Activated B cell treated with CpG ODN at 0.5 μM for 24 hours (primary cell): Measurements from ENCODE around the gene E4F1. TPM values are rescaled to one million over a fixed set of nuclear protein-coding genes. Genes with fewer than 3 reads are reported as not detected.
"Not testable (repeated sequence)": the region's sequence is repeated elsewhere in the genome, so short reads cannot be mapped to it uniquely, and the experiment has no call there.

ENCODE experiments used
- ATAC-seq: fragments of 200-7000 bp; cut with Tn5 transposase; one replicate; pipeline ENCODE4 v1.10.0; 2021; ENCODE audit warnings: low read depth, mild to moderate bottlenecking, moderate library complexity
- CTCF ChIA-PET: fragments of 350-600 bp; sonication (Branson Sonifier 250); formaldehyde crosslinking; loops from one replicate; lab custom pipeline; 2021; ENCODE audit warnings: antibody characterized with exemption; lab: Charles Lee
- POLR2A ChIA-PET: fragments of 350-600 bp; sonication (Branson Sonifier 250); formaldehyde crosslinking; loops from one replicate; lab custom pipeline; 2021; ENCODE audit warnings: antibody characterized with exemption; lab: Charles Lee
- DNase-seq: peaks from one replicate; pipeline ENCODE4 v3.0.0; 2022
- H3K27ac Mint-ChIP-seq: one replicate; pipeline ENCODE4 v1.8.0; 2020; ENCODE audit warnings: mixed read lengths
- H3K27me3 Mint-ChIP-seq: one replicate; pipeline ENCODE4 v1.8.0; 2021; ENCODE audit warnings: mixed read lengths
- H3K36me3 Mint-ChIP-seq: one replicate; pipeline ENCODE4 v1.8.0; 2021; ENCODE audit warnings: low read depth, mixed read lengths
- H3K4me1 Mint-ChIP-seq: one replicate; pipeline ENCODE4 v1.8.0; 2021; ENCODE audit warnings: mixed read lengths
- H3K4me3 Mint-ChIP-seq: one replicate; pipeline ENCODE4 v1.8.0; 2020; ENCODE audit warnings: mild to moderate bottlenecking, mixed read lengths
- H3K9me3 Mint-ChIP-seq: one replicate; pipeline ENCODE4 v1.8.0; 2020; ENCODE audit warnings: mixed read lengths
- CTCF ChIP-seq: fragments of 200-600 bp; IDR thresholded peaks from one replicate; pipeline ENCODE4 v1.8.0; 2022; ENCODE audit warnings: antibody characterized with exemption, mild to moderate bottlenecking
- intact Hi-C: fragments of 100-400 bp; cut with micrococcal nuclease; formaldehyde crosslinking; loops from one replicate; pipeline ENCODE4 v1.15.1; 2024
- total RNA-seq: library from RNA; stranded (reverse); gene quantifications from 2 replicates; pipeline ENCODE4 v1.2.3, GENCODE V29; 2022

The E4F1 gene
- total RNA-seq, 1 donor from 2014 or later: 29.9 TPM

- POLR2A ChIA-PET: interaction anchor here (1.4 kb wide), 1 partner anchor 45 kb away, joined by 4 read pairs; the partner anchor contains the start of gene TRAF7
- intact Hi-C loops: no loop called here
Observed at GRCh38 chr16:2200313-2200712, 23.1 kb upstream of the E4F1 start.

GRCh38 chr16:2203119-2203688 lies 20.2 kb upstream of the E4F1 start:
- H3K9me3 Mint-ChIP-seq, DNase-seq, ATAC-seq, intact Hi-C loops, H3K27ac Mint-ChIP-seq, H3K4me3 Mint-ChIP-seq, H3K27me3 Mint-ChIP-seq: not testable (repeated sequence)
- CTCF ChIA-PET: interaction anchor here (0.7 kb wide), 1 partner anchor 48 kb away, joined by 3 read pairs; the partner anchor contains the start of gene ECI1
- POLR2A ChIA-PET: interaction anchor here (0.6 to 5.8 kb wide), 3 partner anchors 12 to 49 kb away, joined by 3 to 62 read pairs (median 38); partner anchors contain the start of genes PGP and TRAF7
- H3K4me1 Mint-ChIP-seq: peaks cover 19% of the 10 kb centered on the region
- peaks cover 17% of the 10 kb centered on the region for H3K36me3 Mint-ChIP-seq

More at GRCh38 chr16:2200313-2200712, 23.1 kb upstream of the E4F1 start:
- peaks cover 12% of the 10 kb centered on the region for H3K27me3 Mint-ChIP-seq
- DNase-seq (no peak), ATAC-seq (no peak)
- H3K4me3 Mint-ChIP-seq: no peak overlapping the region
- H3K36me3 Mint-ChIP-seq: no peaks in the 10 kb centered on the region
- H3K4me1 Mint-ChIP-seq: peaks cover 8% of the 10 kb centered on the region
- TF ChIP-seq CTCF: no peak
- H3K27ac Mint-ChIP-seq: no peak overlapping the region
- CTCF ChIA-PET: no interaction called here
- no peaks in the 10 kb centered on the region for H3K9me3 Mint-ChIP-seq

- Mint-ChIP-seq H3K36me3 (peaks cover 24% of the 10 kb centered on the region), H3K27ac (peak overlapping the region; percentile 80), H3K27me3 (peaks cover 2% of the 10 kb centered on the region), H3K4me3 (peak overlapping the region; percentile 84), H3K9me3 (no peaks in the 10 kb centered on the region), H3K4me1 (peaks cover 19% of the 10 kb centered on the region)
- POLR2A ChIA-PET: interaction anchor here (0.7 to 5.8 kb wide), 11 partner anchors 11 to 403 kb away, joined by 3 to 62 read pairs (median 5); partner anchors contain the start of genes ECI1, NTHL1, PGP and RPS2
- no peak for DNase-seq
- intact Hi-C loops: loop anchor here (1.0 to 5.0 kb wide), 4 partner anchors 11 to 197 kb away; partner anchors contain the start of genes E4F1, NTHL1, TSC2 and ZNF598
- ATAC-seq: no peak
- TF ChIP-seq CTCF: no peak
- CTCF ChIA-PET: interaction anchor here (0.9 kb wide), 1 partner anchor 8 kb away, joined by 3 read pairs; the partner anchor contains the start of gene CASKIN1
Observed at GRCh38 chr16:2204416-2205103, 18.8 kb upstream of the E4F1 start.

- intact Hi-C loops: loop anchor here (1.0 to 5.0 kb wide), 4 partner anchors 10 to 198 kb away; partner anchors contain the start of genes E4F1, NTHL1, TSC2 and ZNF598
- peaks cover 19% of the 10 kb centered on the region for H3K4me1 Mint-ChIP-seq
- DNase-seq: peak; percentile 99
- ChIA-PET CTCF (interaction anchor here (0.9 to 1.0 kb wide), 2 partner anchors 9 to 46 kb away, joined by 3 read pairs; partner anchors contain the start of genes CASKIN1 and ECI1), POLR2A (interaction anchor here (0.9 to 5.8 kb wide), 11 partner anchors 10 to 247 kb away, joined by 3 to 62 read pairs (median 4); partner anchors contain the start of genes ECI1, NPW, NTHL1 and PGP)
- TF ChIP-seq CTCF: no peak
- ATAC-seq: peak; percentile 90
- H3K27me3 Mint-ChIP-seq: no peaks in the 10 kb centered on the region
- H3K4me3 Mint-ChIP-seq: peak within 1 kb of the TSS; percentile 84
- H3K9me3 Mint-ChIP-seq: no peaks in the 10 kb centered on the region
- peaks cover 26% of the 10 kb centered on the region for H3K36me3 Mint-ChIP-seq
- H3K27ac Mint-ChIP-seq: peak within 1 kb of the TSS; percentile 86
Observed at GRCh38 chr16:2205104-2205966, 18.1 kb upstream of the E4F1 start, which contains the start of gene MLST8. MLST8 (plus strand) TSS chr16:2205454; CDS start chr16:2206086, 632 bp downstream.

GRCh38 chr16:2205967-2206313 lies 17.5 kb upstream of the E4F1 start:
- H3K36me3 Mint-ChIP-seq: peaks cover 27% of the 10 kb centered on the region
- H3K27ac Mint-ChIP-seq: peak overlapping the region; percentile 63
- POLR2A ChIA-PET: interaction anchor here (1.0 to 5.8 kb wide), 10 partner anchors 9 to 248 kb away, joined by 3 to 62 read pairs (median 4); partner anchors contain the start of genes ECI1, NPW, NTHL1 and PGP
- H3K9me3 Mint-ChIP-seq: no peaks in the 10 kb centered on the region
- H3K4me1 Mint-ChIP-seq: peaks cover 19% of the 10 kb centered on the region
- no peaks in the 10 kb centered on the region for H3K27me3 Mint-ChIP-seq
- CTCF ChIA-PET: interaction anchor here (1.0 kb wide), 1 partner anchor 46 kb away, joined by 3 read pairs; the partner anchor contains the start of gene ECI1
- TF ChIP-seq CTCF: no peak
- ATAC-seq: no peak
- intact Hi-C loops: loop anchor here (1.0 to 5.0 kb wide), 4 partner anchors 9 to 199 kb away; partner anchors contain the start of genes E4F1, NTHL1, TSC2 and ZNF598
- peak overlapping the region; percentile 79 for H3K4me3 Mint-ChIP-seq
- no peak for DNase-seq
